Fibroblast of lung (primary cell): Measurements from ENCODE around the gene SEC24D. TPM values are rescaled to one million over a fixed set of nuclear protein-coding genes. Genes with fewer than 3 reads are reported as not detected.

Experiments
- DNase-seq, 2 donors: peaks; one replicate each; pipeline versions ENCODE4 v3.0.0 to v3.0.0-alpha.2; 2010; ENCODE audit warnings: low read depth in 2 of 2
- H2AFZ ChIP-seq: 2 replicates; pipeline ENCODE4 v1.5.1; 2012; ENCODE audit warnings: low read length, control low read depth, inconsistent platforms
- H3K27ac ChIP-seq: 2 replicates; pipeline ENCODE4 v1.5.1; 2011; ENCODE audit warnings: low read length, control low read depth; ENCODE audit not compliant: insufficient read depth
- H3K27me3 ChIP-seq: 2 replicates; pipeline ENCODE4 v1.5.1; 2011; ENCODE audit warnings: mild to moderate bottlenecking, low read length; ENCODE audit not compliant: control insufficient read depth, insufficient read depth
- H3K36me3 ChIP-seq: 2 replicates; pipeline ENCODE4 v1.5.1; 2011; ENCODE audit warnings: low read length; ENCODE audit not compliant: control insufficient read depth, insufficient read depth
- H3K4me1 ChIP-seq: 2 replicates; pipeline ENCODE4 v1.5.1; 2011; ENCODE audit warnings: low read length; ENCODE audit not compliant: control insufficient read depth, insufficient read depth; ENCODE audit errors: extremely low read depth
- H3K4me2 ChIP-seq: 2 replicates; pipeline ENCODE4 v1.5.1; 2011; ENCODE audit warnings: low read length, control low read depth; ENCODE audit not compliant: insufficient read depth; ENCODE audit errors: extremely low read depth
- H3K4me3 ChIP-seq, 4 experiments: fragments of 200-600 bp in 1 of 4; sonication (generic) in 1 of 4; replicated peaks in 1 of 4; 2 replicates each; pipeline ENCODE4 v1.5.1; 2011 to 2016; ENCODE audit warnings: low read length in 4 of 4, low read depth in 3 of 4, mild to moderate bottlenecking in 3 of 4, control low read depth in 2 of 4, inconsistent platforms in 1 of 4, mixed read lengths in 1 of 4; ENCODE audit not compliant: insufficient read depth in 1 of 4; ENCODE audit errors: control extremely low read depth in 1 of 4
- H3K79me2 ChIP-seq: 2 replicates; pipeline ENCODE4 v1.5.1; 2012; ENCODE audit warnings: mild to moderate bottlenecking, low read length, inconsistent platforms; ENCODE audit not compliant: control insufficient read depth, insufficient read depth
- H3K9ac ChIP-seq: 2 replicates; pipeline ENCODE4 v1.5.1; 2011; ENCODE audit warnings: mild to moderate bottlenecking, low read length, control low read depth; ENCODE audit not compliant: insufficient read depth
- H3K9me3 ChIP-seq: 2 replicates; pipeline ENCODE4 v1.5.1; 2012; ENCODE audit warnings: low read depth, low read length; ENCODE audit not compliant: control insufficient read depth, insufficient read depth
- H4K20me1 ChIP-seq: 2 replicates; pipeline ENCODE4 v1.5.1; 2011; ENCODE audit warnings: low read length; ENCODE audit not compliant: control insufficient read depth, insufficient read depth; ENCODE audit errors: extremely low read depth
- CTCF ChIP-seq, 2 donors: IDR thresholded peaks in 1 of 2; conservative IDR thresholded peaks in 1 of 2; 1 replicate in 1 of 2; 2 replicates in 1 of 2; pipeline ENCODE4 v1.5.1; 2011 to 2012; ENCODE audit warnings: low read length in 2 of 2, control low read depth in 1 of 2, inconsistent platforms in 1 of 2, low read depth in 1 of 2, mild to moderate bottlenecking in 1 of 2
- EZH2 ChIP-seq: IDR thresholded peaks from 2 replicates; pipeline ENCODE4 v1.5.1; 2012; ENCODE audit warnings: low read length, control low read depth, mild to moderate bottlenecking; ENCODE audit errors: missing control alignments
- polyA plus RNA-seq, 2 donors: library from polyadenylated mRNA; depleted of rRNA in 1 of 2; stranded (reverse) in 1 of 2; unstranded in 1 of 2; fragments of >200 nt; gene quantifications; 2 replicates each; pipeline ENCODE4 v1.2.1, GENCODE V29; 2011 to 2012; ENCODE audit warnings: missing spikeins in 1 of 2
- total RNA-seq: library from RNA; depleted of rRNA; stranded (reverse); fragments of >200 nt; gene quantifications from 2 replicates; pipeline ENCODE4 v1.2.1, GENCODE V29; 2014

Gene SEC24D
- total and polyA plus RNA-seq, 2 donors (not counting 1 experiment from before 2014, with no cell fraction given) = 64.6 to 105 TPM

GRCh38 chr4:118846979-118847378, 11.1 kb upstream of the SEC24D start:
- Histone ChIP-seq H3K4me3 (no peak overlapping the region), H3K27me3 (no peaks in the 10 kb centered on the region), H3K9ac (no peak overlapping the region), H3K79me2 (no peaks in the 10 kb centered on the region), H3K36me3 (no peaks in the 10 kb centered on the region), H3K4me2 (no peak overlapping the region), H2AFZ (no peak overlapping the region), H3K9me3 (no peaks in the 10 kb centered on the region), H3K4me1 (peaks cover 8% of the 10 kb centered on the region), H3K27ac (no peak overlapping the region), H4K20me1 (no peaks in the 10 kb centered on the region)
- TF ChIP-seq EZH2 = no peak
- no peak for TF ChIP-seq CTCF (conservative IDR thresholded peaks at IDR 0.05 in 1 of 2, IDR thresholded peaks at IDR 0.05 in 1 of 2; ENCODE audit: low read depth in 1 of 2, low read length in 2 of 2)
- no peak for DNase-seq

GRCh38 chr4:118845552-118846050, 9.7 kb upstream of the SEC24D start:
- no peak overlapping the region for H2AFZ ChIP-seq
- no peaks in the 10 kb centered on the region for H3K9me3 ChIP-seq
- TF ChIP-seq EZH2 (no peak), CTCF (conservative IDR thresholded peaks at IDR 0.05 in 1 of 2, IDR thresholded peaks at IDR 0.05 in 1 of 2; ENCODE audit: low read depth in 1 of 2, low read length in 2 of 2) (no peak)
- H3K4me3 ChIP-seq = no peak overlapping the region
- H3K9ac ChIP-seq = no peak overlapping the region
- H3K27me3 ChIP-seq = no peaks in the 10 kb centered on the region
- H3K36me3 ChIP-seq = no peaks in the 10 kb centered on the region
- no peak overlapping the region for H3K4me2 ChIP-seq
- no peaks in the 10 kb centered on the region for H3K79me2 ChIP-seq
- H3K27ac ChIP-seq = no peak overlapping the region
- no peak for DNase-seq
- H4K20me1 ChIP-seq = no peaks in the 10 kb centered on the region
- peaks cover 6% of the 10 kb centered on the region for H3K4me1 ChIP-seq

GRCh38 chr4:118843237-118843636, 7.3 kb upstream of the SEC24D start:
- H2AFZ ChIP-seq = peak overlapping the region; percentile 14
- no peak overlapping the region for H3K9ac ChIP-seq
- H4K20me1 ChIP-seq = no peaks in the 10 kb centered on the region
- H3K4me3 ChIP-seq = no peak overlapping the region
- no peaks in the 10 kb centered on the region for H3K36me3 ChIP-seq
- no peak overlapping the region for H3K4me2 ChIP-seq
- peaks cover 6% of the 10 kb centered on the region for H3K4me1 ChIP-seq
- H3K9me3 ChIP-seq = no peaks in the 10 kb centered on the region
- no peak overlapping the region for H3K27ac ChIP-seq
- TF ChIP-seq EZH2 (no peak), CTCF (conservative IDR thresholded peaks at IDR 0.05 in 1 of 2, IDR thresholded peaks at IDR 0.05 in 1 of 2; ENCODE audit: low read depth in 1 of 2, low read length in 2 of 2) (no peak)
- H3K27me3 ChIP-seq = no peaks in the 10 kb centered on the region
- H3K79me2 ChIP-seq = no peaks in the 10 kb centered on the region
- no peak for DNase-seq
